ENCODE data around the gene REM1.
"Not testable (repeated sequence)": the region's sequence is repeated elsewhere in the genome, so short reads cannot be mapped to it uniquely, and the experiment has no call there.

Gene REM1

DNA sequence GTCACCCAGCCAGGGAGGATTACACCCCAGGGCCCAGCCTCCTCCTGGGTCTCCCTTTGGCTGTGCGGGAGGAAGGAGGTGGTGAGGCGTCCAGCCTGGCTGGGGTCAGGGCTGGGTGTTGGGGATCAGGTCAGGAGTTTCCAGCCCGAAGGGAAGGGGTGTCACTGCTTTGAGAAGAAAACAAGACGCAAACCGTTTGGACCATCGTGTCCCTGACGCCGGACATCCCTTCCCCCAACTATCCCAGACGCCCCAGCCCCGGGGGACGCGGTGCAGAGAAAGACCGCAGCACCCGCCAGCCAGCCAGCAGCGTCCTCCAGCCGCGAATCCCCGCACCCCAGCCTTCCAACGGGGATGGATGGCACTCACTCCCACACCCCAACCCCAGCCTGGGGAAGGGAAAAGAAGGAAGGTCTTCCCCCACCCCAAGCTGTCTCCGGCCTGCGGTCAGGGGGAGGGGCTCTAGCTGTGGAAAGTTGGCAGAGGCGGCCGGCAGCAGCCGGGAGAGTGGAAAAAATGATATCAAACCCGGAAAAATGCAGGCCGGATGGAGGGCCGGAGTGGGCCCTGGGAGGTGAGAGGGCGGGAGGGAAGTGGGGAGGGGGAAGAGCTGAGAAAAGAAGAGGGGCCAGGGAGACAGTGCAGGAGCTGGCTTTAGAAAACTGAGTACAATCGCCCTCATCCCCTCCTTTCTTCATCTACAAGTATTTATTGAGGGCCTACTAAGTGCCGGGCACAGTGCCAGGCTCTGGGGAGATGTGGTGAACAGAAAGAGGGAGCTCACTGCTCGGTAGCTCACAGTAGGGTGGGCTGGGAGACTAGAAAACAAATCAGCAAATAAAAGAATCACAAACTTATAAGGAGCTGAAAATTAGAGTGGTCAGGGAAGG is 10.6 kb downstream of the REM1 start:
- FAIRE-seq, result no peak

GRCh38 chr20:31488115-31488514 is 13.0 kb downstream of the REM1 start:
- FAIRE-seq, result no peak

DNA sequence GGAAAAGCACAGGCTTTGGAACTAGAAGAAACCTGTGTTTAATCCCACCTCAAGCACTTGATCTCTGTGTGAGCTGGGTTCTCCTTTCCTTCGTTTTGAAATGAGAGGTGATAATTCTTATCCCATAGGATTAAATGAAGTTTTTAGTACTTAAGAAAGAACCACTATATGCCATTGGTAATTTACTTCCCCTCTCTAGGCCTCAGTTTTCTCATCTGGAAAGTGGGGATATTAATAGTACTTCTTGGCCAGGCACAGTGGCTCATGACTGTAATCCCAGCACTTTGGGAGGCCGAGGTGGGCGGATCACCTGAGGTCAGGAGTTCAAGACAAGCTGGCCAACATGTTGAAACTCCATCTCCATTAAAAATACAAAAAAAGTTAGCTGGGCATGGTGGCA is 14.1 kb downstream of the REM1 start:
- no peak for FAIRE-seq

GRCh38 chr20:31490752-31491151 is 15.7 kb downstream of the REM1 start:
- no peak for FAIRE-seq

- FAIRE-seq, result no peak
Observed at GRCh38 chr20:31494131-31494530, 19.0 kb downstream of the REM1 start.

DNA sequence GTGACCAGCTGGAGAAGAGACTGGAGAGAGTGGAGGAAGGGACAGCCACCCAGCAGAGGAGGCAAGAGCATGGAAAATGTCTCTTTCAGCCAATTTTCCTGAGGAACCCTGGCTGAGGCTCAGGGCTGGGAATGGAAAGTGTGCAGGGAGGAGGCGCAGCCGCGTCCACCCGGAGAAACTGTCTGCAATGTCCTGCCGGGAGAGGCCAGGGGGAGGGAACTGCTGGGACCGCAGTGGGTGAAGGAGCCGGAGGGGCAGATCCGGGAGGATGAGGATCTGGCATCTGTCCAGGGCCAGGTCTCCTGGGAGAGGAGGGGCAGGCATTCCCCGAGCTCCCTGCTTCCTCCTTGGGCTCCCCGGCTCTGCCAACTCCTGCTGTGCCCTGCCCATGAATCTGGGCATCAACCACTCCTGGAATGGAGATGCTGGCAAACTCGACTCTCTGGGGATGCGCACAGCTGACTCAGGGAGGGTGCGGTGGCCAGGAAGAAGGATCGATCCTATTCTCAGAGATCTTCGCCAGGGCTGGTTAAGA is 21.7 kb downstream of the REM1 start:
- no peak for FAIRE-seq

GRCh38 chr20:31497838-31498540 is 22.9 kb downstream of the REM1 start:
- no peak for FAIRE-seq

DNA sequence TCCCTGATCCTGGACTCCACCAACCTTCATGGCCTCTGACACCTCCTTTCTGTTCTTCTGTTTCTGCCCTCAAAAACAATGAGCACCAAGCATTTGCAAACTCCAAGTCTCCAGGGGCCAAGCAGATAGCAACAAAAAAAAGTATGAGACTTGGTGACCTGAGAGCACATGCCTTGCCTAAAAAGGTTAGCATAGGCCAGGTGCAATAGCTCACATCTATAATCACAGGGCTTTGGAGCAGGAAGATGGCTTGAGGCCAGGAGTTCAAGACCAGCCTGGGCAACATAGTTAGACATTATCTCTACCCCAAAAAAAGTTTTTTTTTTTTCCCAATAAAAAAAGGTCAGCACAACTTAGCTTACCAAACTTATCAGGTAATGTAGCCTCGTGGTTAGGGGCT is 25.4 kb downstream of the REM1 start:
- no peak for FAIRE-seq

- FAIRE-seq, result not testable (repeated sequence)
Observed at GRCh38 chr20:31502884-31503673, 28.0 kb downstream of the REM1 start.

DNA sequence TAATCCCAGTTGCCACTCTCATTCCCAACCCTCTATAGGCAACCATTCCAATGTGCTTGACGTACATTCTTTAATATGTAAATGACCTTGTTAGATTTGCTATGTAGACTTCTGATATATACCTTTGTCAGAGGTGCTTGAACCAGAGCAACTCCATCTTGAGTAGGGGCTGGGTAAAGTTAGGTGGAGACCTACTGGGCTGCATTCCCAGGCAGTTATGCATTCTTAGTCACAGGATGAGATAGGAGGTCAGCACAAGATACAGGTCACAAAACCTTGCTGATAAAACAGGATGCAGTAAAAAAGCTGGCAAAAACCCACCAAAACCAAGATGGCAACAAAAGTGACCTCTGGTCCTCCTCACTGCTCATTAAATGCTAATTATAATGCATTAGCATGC is 30.8 kb downstream of the REM1 start:
- FAIRE-seq, result no peak

DNA sequence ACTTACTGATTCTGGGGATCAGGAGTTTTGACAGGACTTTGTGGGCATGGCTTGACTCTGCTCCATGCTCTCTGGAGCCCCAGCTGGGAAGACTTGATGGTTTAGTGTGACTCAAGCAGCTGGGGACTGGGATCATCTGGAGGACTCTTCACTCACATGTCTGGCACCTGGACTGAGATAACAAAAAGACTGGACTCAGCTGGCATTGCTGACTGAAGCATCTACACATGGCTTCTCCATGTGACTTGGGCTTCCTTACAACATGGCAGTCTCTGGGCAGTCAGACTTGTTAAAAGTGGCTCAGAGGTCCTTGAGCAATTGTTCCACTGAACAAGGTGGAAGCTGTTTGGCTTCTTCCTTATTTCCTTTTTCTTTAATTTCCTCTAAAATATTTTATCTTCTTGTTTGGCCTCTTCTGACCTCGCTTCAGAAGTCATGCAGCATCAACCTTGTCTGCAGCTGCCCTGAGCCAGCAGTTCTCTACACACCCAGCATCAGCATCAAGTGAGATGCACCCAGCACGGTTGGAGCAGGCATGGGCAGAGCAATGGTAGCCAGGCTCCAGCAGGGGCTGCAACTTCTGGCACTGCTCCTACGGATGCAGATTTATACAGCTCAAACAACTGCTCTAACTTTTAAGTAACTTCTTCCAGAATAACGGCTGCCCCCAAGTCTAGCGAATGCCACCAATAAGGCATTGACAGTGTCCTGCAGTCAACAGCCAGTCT is 33.6 kb downstream of the REM1 start:
- no peak for FAIRE-seq

- FAIRE-seq, result no peak
Observed at GRCh38 chr20:31514154-31515071, 39.3 kb downstream of the REM1 start, which contains the start of gene HM13. HM13 (plus strand) TSS chr20:31514442; CDS start chr20:31514552, 110 bp downstream.

DNA sequence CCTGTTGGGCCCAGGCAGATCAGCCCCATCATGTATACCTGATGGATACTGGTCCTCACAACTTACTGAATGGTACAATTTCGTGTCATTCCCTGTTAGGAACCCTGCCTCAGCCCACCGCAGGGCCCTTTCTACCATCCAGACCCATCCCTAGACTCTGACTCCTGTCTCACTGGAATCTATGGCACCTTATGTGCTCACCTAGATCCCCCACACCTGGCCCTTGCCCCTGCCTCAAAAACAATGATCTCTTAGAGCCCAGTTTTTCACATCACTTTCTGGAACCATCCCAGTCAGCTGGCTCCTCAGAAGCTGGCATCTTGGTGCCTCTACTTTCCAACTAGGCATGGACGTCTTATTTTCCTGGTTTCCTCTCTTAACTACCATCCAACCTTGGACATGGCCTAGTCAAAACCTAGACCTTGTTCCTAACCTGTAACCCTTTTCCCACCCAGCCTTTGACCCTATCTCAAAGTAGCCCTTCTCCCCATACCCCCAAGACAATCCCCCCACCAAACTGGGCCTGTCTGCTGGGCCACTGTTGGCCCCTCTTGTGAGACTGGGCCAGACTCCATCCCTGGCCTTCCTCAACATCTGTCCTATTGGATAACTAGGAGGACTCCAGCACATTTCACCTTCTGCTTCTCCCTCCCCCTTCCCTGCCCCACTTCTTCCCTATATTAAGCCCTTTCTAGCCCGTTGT is 40.1 kb downstream of the REM1 start:
- no peak for FAIRE-seq

DNA sequence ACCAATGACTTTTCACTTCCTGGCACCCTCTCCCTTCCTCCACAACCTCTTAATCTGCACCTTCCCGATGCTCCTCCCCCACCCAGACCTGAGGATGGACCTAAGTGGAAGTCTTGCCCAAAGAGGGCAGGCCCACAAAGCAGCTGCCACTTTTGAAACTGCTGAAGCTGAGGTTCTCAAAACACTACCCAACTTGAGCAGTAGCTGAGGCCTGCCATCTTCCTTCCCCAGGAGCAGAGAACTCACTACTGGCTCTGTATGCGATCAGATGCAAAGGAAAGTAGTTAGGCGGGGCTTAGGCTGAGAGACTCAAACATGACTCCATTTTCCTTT is 40.7 kb downstream of the REM1 start:
- no peak for FAIRE-seq

- no peak for FAIRE-seq
Observed at GRCh38 chr20:31516166-31516565, 41.1 kb downstream of the REM1 start.

DNA sequence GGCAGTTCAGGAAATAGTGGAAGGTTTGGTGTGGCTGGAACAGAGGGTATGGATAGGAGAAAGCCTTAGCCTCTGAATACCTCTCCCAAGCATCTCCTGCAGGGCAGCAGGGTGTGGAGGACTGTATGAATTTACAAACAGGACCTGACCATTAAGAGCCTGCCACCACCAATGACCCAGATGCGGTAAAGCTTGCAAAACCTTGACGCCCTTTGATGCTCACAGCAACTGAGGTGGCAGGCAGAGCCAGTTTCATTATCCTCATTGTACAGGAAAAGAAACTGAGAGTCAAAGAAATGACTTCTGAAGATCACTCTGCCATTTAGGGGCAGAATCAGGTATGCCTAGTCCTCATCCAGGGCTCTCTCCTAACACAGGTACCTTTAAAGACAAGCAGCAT is 41.6 kb downstream of the REM1 start:
- FAIRE-seq, result no peak

- no peak for FAIRE-seq
Observed at GRCh38 chr20:31517373-31517772, 42.3 kb downstream of the REM1 start.

GRCh38 chr20:31521267-31521666 is 46.2 kb downstream of the REM1 start:
- FAIRE-seq, result not testable (repeated sequence)

GRCh38 chr20:31522731-31523130 is 47.6 kb downstream of the REM1 start:
- FAIRE-seq, result no peak

All from A204.1 (cell line).